A673 (cell line): Measurements from ENCODE around the gene TYW5.

Experiments used
- CTCF ChIP-seq: fragments of 300-800, 200-600 bp; sonication (generic); conservative IDR thresholded peaks from 2 replicates; pipeline ENCODE4 v1.5.1; 2017; ENCODE audit warnings: low read depth, mild to moderate bottlenecking, antibody characterized with exemption, low read length, moderate library complexity, mixed read lengths
- EZH2 ChIP-seq: fragments of 200-600 bp; sonication (generic); IDR thresholded peaks from 2 replicates; pipeline ENCODE4 v1.6.1; 2017; ENCODE audit warnings: borderline replicate concordance, low read depth, mild to moderate bottlenecking, mixed read lengths, antibody characterized with exemption, low read length; ENCODE audit not compliant: poor library complexity, severe bottlenecking

GRCh38 chr2:199911877-199912161 lies 43.5 kb downstream of the TYW5 start:
- TF ChIP-seq EZH2 = no peak
- TF ChIP-seq CTCF = no peak
